ENCODE results near the gene RPL31. TPM values are rescaled to one million over a fixed set of nuclear protein-coding genes. Genes with fewer than 3 reads are reported as not detected.

The RPL31 gene
- total RNA-seq, 1 experiment from 2014 or later = 1,803 TPM

GRCh38 chr2:100974712-100975520 lies 27.2 kb upstream of the RPL31 start:
- DNase-seq (ENCODE audit: low read depth) = no peak

GRCh38 chr2:100975521-100975785 lies 26.6 kb upstream of the RPL31 start:
- no peak for DNase-seq (ENCODE audit: low read depth)

- no peak for DNase-seq (ENCODE audit: low read depth)
Observed at GRCh38 chr2:100976061-100976460, 26.0 kb upstream of the RPL31 start.

GRCh38 chr2:100976645-100977391 lies 25.3 kb upstream of the RPL31 start:
- no peak for DNase-seq (ENCODE audit: low read depth)

- no peak for DNase-seq (ENCODE audit: low read depth)
Observed at GRCh38 chr2:100977511-100977910, 24.6 kb upstream of the RPL31 start.

- no peak for DNase-seq (ENCODE audit: low read depth)
Observed at GRCh38 chr2:100978582-100979191, 23.4 kb upstream of the RPL31 start.

GRCh38 chr2:100980046-100980445 lies 22.0 kb upstream of the RPL31 start:
- DNase-seq (ENCODE audit: low read depth) = no peak

- DNase-seq (ENCODE audit: low read depth) = no peak
Observed at GRCh38 chr2:100981011-100981410, 21.1 kb upstream of the RPL31 start.

- no peak for DNase-seq (ENCODE audit: low read depth)
Observed at GRCh38 chr2:100982431-100982861, 19.6 kb upstream of the RPL31 start.

GRCh38 chr2:100983201-100983600 lies 18.9 kb upstream of the RPL31 start:
- no peak for DNase-seq (ENCODE audit: low read depth)

- no peak for DNase-seq (ENCODE audit: low read depth)
Observed at GRCh38 chr2:100983684-100984310, 18.3 kb upstream of the RPL31 start.

- DNase-seq (ENCODE audit: low read depth) = peak; percentile 65
Observed at GRCh38 chr2:100984892-100985307, 17.2 kb upstream of the RPL31 start.

- DNase-seq (ENCODE audit: low read depth) = no peak
Observed at GRCh38 chr2:100986157-100986556, 15.9 kb upstream of the RPL31 start.

GRCh38 chr2:100987536-100987935 lies 14.6 kb upstream of the RPL31 start:
- DNase-seq (ENCODE audit: low read depth) = no peak

GRCh38 chr2:100987974-100988373 lies 14.1 kb upstream of the RPL31 start:
- DNase-seq (ENCODE audit: low read depth) = no peak

GRCh38 chr2:100988630-100989417 lies 13.3 kb upstream of the RPL31 start:
- DNase-seq (ENCODE audit: low read depth) = no peak

- DNase-seq (ENCODE audit: low read depth) = no peak
Observed at GRCh38 chr2:100989666-100990065, 12.4 kb upstream of the RPL31 start.

- DNase-seq (ENCODE audit: low read depth) = no peak
Observed at GRCh38 chr2:100990166-100990565, 11.9 kb upstream of the RPL31 start.

GRCh38 chr2:100990650-100991403 lies 11.3 kb upstream of the RPL31 start:
- DNase-seq (ENCODE audit: low read depth) = no peak

- DNase-seq (ENCODE audit: low read depth) = no peak
Observed at GRCh38 chr2:100991404-100991773, 10.7 kb upstream of the RPL31 start.

GRCh38 chr2:100992262-100992661 lies 9.8 kb upstream of the RPL31 start:
- no peak for DNase-seq (ENCODE audit: low read depth)
